ENCODE results near the gene COL2A1.

Gene COL2A1

GRCh38 chr12:48024735-48025134, 20.5 kb upstream of the COL2A1 start:
- no peak for ATAC-seq
- TF ChIP-seq GLIS3 (CRISPR knock-in tag; IDR thresholded peaks at IDR 0.05) (no peak), CSDC2 (CRISPR knock-in tag; IDR thresholded peaks at IDR 0.05) (no peak), PPARA (CRISPR knock-in tag; IDR thresholded peaks at IDR 0.05; ENCODE audit: borderline replicate concordance) (no peak), RARB (CRISPR knock-in tag; IDR thresholded peaks at IDR 0.05) (no peak), SNAI2 (CRISPR knock-in tag; IDR thresholded peaks at IDR 0.05) (no peak), TSHZ2 (CRISPR knock-in tag; IDR thresholded peaks at IDR 0.05) (no peak), BACH2 (CRISPR knock-in tag; IDR thresholded peaks at IDR 0.05; ENCODE audit: borderline replicate concordance) (no peak), CREB5 (CRISPR knock-in tag; IDR thresholded peaks at IDR 0.05; ENCODE audit: low read depth) (no peak), ZNF565 (CRISPR knock-in tag; conservative IDR thresholded peaks at IDR 0.05; ENCODE audit: low read depth) (no peak), ESRRG (CRISPR knock-in tag; IDR thresholded peaks at IDR 0.05) (no peak), POU6F1 (CRISPR knock-in tag; IDR thresholded peaks at IDR 0.05; ENCODE audit: borderline replicate concordance, low read depth) (no peak)

GRCh38 chr12:48023386-48023785, 19.1 kb upstream of the COL2A1 start:
- no peak for TF ChIP-seq CREB5 (CRISPR knock-in tag; IDR thresholded peaks at IDR 0.05; ENCODE audit: low read depth)
- TF ChIP-seq TSHZ2 (CRISPR knock-in tag; IDR thresholded peaks at IDR 0.05): no peak
- no peak for TF ChIP-seq CSRNP3 (CRISPR knock-in tag; IDR thresholded peaks at IDR 0.05)
- no peak for TF ChIP-seq POU6F1 (CRISPR knock-in tag; IDR thresholded peaks at IDR 0.05; ENCODE audit: borderline replicate concordance, low read depth)
- TF ChIP-seq ZC3H10 (CRISPR knock-in tag; IDR thresholded peaks at IDR 0.05): no peak
- no peak for TF ChIP-seq ISL1 (CRISPR knock-in tag; IDR thresholded peaks at IDR 0.05)
- no peak for TF ChIP-seq PPARA (CRISPR knock-in tag; IDR thresholded peaks at IDR 0.05; ENCODE audit: borderline replicate concordance)
- TF ChIP-seq TCF4 (CRISPR knock-in tag; IDR thresholded peaks at IDR 0.05; ENCODE audit: borderline replicate concordance): no peak
- TF ChIP-seq RARB (CRISPR knock-in tag; IDR thresholded peaks at IDR 0.05): no peak
- no peak for TF ChIP-seq ZNF8 (CRISPR knock-in tag; IDR thresholded peaks at IDR 0.05)
- TF ChIP-seq ARNTL (CRISPR knock-in tag; IDR thresholded peaks at IDR 0.05; ENCODE audit: borderline replicate concordance, low read depth): no peak
- no peak for TF ChIP-seq TOX (CRISPR knock-in tag; IDR thresholded peaks at IDR 0.05; ENCODE audit: borderline replicate concordance)
- TF ChIP-seq OSR1 (CRISPR knock-in tag; IDR thresholded peaks at IDR 0.05): no peak
- TF ChIP-seq ZFP3 (CRISPR knock-in tag; IDR thresholded peaks at IDR 0.05): no peak
- no peak for ATAC-seq
